Epidermal melanocyte (primary cell): Measurements from ENCODE around the gene VARS1.
"Not testable (repeated sequence)": the region's sequence is repeated elsewhere in the genome, so short reads cannot be mapped to it uniquely, and the experiment has no call there.

Experiments used
- DNase-seq: peaks from one replicate; pipeline ENCODE4 v3.0.0; 2011; ENCODE audit warnings: low spot score; ENCODE audit not compliant: insufficient read length

VARS1 gene

DNA sequence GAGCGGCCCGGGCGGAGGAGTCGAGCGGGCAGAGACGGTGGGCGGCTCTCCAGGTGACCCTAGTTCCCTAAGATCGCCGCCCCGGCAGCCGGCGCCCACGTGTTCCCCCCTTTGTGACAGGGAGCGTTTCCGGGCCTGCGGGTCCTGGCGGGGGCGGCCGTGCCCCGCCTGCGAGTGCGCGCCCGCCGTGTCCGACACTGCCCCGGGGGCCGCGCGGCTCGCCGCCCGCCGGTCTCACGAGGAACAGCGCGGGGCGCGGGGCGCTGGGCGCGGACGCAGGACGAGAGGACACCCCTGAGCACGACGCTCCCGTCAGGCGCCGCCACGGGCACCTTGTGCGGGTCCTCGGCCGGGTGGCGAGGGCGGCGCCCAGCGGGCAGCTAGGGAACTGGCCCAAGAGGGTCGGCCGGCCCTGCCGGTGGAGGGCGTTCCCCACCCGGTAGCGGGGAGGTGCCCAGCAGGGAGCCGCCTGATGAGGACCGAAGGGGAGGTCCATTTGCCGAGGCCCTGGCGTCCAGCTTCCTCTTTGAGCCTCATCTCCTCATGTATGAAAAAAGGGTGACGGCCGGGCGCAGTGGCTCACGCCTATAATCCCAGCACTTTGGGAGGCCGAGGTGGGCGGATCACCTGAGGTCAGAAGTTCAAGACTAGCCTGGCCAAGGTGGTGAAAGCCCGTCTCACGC, at the start of gene VARS1:
Gene VARS1 (minus strand): TSS at position 137 of the 683 bp plus-strand sequence. CDS start 535 bp downstream, outside the sequence.
- peak; percentile 99 for DNase-seq

- DNase-seq: no peak
These were observed 49.0 kb upstream of the VARS1 start for GRCh38 chr6:31844507-31844906.

- no peak for DNase-seq
These were observed 46.5 kb upstream of the VARS1 start for GRCh38 chr6:31842053-31842452.

DNA sequence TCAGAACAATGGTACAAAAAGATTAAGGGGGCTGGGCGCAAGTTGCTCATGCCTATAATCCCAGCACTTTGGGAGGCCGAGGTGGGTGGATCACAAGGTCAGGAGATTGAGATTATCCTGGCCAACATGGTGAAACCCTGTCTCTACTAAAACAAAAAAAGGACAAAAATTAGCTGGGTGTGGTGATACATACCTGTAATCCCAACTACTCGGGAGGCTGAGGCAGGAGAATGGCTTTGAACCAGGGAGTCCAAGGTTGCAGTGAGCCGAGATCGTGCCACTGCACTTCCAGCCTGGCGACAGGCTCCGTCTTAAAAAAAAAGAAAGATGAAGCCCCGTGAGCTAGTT, 44.2 kb upstream of the VARS1 start:
- not testable (repeated sequence) for DNase-seq

DNA sequence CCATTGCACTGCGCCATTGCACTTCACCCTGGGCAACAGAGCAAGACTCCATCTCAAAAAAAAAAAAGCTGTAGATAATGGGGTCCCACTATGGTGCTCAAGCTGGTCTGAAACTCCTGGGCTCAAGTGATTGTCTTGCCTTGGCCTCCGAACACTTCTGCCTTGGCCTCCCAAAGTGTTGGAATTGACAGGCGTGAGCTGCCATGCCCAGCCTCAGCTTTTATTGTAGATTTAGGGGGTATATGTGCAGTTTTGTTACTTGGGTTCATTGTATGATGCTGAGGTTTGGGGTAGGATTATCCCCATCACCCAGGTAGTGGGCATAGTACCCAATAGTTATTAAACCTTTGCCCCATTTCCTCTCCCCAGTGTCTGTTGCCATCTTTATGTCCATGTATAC, 43.4 kb upstream of the VARS1 start:
- no peak for DNase-seq

DNA sequence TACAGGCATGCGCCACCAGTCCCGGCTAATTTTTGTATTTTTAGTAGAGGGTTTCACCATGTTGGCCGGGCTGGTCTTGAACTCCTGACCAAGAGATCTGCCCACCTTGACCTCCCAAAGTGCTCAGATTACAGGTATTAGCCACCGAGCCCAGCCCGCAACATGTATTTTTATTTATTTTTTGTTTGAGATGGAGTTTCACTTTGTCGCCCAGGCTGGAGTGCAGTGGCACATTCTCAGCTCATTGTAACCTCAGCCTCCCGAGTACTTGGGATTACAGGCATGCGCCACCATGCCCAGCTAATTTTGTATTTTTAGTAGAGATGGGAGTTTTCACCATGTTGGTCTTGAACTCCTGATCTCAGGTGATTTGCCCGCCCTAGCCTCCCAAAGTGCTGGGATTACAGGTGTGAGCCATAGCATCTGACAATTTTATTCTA, 42.6 kb upstream of the VARS1 start:
- DNase-seq: not testable (repeated sequence)

- no peak for DNase-seq
These were observed 42.0 kb upstream of the VARS1 start for GRCh38 chr6:31837369-31838113.

GRCh38 chr6:31836474-31837368, 41.2 kb upstream of the VARS1 start:
- no peak for DNase-seq

DNA sequence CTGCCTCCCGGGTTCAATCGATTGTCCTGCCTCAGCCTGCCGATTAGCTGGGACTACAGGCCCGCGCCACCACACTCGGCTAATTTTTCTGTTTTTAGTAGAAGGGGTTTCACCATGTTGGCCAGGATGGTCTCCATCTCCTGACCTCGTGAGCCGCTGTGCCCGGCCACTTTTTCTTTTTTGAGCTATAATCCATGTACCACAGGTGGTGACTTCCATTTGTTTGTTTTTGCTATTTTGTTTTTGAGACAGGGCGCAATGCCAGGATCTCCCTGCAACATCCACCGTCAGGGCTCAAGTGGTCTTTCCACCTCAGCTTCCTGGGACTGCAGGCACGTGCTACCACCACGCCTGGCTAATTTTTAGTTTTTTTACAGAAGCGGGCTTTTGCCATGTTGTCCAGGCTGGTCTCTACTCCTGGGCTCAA, 40.5 kb upstream of the VARS1 start:
- no peak for DNase-seq

DNA sequence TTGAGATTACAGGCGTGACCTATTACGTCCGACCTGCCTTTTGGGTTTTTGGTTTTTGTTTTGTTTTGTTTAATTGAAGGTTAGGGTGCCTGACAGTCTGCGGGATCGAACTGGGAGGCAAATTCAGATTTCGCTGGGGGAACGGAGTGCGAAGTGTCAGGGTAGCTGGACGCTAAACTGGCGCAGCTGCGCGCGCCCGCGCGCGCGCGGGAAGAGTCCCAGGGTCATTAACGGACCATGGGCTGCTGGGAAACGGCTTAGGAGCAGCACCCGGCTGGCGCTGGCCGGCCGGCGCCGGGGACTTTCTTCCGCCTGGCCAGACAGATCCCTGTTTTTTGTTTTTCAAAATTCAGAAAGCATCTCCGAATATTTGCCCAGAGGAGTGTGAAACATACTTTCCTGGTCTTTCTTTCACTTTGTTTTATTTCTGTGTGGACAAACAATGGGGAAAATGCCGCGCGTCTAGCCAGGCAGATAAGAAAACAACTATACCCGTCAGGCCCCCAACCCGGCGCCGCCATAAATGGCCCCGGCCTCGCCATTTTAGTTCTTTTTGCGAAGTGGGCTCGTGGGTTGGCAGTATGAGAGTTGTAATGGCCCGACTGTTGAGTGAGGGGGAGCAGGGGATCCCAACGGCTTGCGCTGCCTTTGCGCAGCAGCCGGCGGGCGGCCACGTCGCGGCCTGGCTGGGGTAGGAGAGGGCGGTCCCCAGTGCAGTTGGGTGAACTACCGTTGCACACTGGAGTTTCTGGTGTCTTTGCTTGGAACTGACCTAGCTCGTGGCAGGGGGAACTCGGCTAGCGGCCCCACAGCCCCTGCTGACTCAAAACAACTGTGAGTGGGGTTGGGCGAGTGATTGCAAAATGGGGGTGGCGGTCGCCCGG, 39.1 kb upstream of the VARS1 start:
- DNase-seq: peak; percentile 93

- DNase-seq: no peak
These were observed 36.0 kb upstream of the VARS1 start for GRCh38 chr6:31831350-31832215.

DNA sequence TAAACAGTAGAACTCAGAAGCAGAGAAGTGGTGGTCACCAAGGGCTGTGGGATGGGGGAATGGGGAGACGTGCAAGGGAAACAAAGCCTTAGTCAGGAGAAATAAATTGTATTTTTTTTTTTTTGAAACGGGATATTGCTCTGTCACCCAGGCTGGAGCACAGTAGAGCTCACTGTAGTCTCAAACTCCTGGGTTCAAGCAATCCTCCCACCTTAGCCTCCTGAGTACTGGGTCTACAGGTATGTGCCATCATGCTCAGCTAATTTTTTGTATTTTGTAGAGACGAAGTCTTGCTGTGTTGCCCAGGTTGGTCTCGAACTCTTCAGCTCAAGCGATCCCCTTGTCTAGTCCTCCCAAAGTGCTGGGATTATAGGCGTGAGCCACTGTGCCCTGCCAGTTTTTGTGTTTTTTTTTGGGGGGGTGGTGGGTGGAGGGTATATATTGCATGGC, 35.4 kb upstream of the VARS1 start:
- no peak for DNase-seq

DNA sequence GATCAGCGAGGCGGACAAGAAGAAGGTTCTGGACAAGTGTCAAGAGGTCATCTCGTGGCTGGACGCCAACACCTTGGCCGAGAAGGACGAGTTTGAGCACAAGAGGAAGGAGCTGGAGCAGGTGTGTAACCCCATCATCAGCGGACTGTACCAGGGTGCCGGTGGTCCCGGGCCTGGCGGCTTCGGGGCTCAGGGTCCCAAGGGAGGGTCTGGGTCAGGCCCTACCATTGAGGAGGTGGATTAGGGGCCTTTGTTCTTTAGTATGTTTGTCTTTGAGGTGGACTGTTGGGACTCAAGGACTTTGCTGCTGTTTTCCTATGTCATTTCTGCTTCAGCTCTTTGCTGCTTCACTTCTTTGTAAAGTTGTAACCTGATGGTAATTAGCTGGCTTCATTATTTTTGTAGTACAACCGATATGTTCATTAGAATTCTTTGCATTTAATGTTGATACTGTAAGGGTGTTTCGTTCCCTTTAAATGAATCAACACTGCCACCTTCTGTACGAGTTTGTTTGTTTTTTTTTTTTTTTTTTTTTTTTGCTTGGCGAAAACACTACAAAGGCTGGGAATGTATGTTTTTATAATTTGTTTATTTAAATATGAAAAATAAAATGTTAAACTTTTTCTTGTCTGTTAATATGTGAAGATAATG, 34.2 kb upstream of the VARS1 start:
- no peak for DNase-seq

DNA sequence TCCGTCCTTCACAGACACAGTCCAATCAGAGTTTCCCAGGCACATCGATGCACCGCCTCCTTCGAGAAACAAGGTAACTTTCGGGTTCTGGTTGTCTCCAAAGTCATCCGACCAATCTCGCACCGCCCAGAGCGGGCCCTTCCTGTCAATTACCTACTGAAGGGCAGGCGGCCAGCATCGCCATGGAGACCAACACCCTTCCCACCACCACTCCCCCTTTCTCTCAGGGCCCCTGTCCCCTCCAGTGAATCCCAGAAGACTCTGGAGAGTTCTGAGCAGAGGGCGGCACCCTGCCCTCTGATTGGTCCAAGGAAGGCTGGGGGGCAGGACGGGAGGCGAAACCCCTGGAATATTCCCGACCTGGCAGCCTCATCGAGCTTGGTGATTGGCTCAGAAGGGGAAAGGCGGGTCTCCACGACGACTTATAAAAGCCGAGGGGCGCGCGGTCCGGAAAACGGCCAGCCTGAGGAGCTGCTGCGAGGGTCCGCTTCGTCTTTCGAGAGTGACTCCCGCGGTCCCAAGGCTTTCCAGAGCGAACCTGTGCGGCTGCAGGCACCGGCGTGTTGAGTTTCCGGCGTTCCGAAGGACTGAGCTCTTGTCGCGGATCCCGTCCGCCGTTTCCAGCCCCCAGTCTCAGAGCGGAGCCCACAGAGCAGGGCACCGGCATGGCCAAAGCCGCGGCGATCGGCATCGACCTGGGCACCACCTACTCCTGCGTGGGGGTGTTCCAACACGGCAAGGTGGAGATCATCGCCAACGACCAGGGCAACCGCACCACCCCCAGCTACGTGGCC, 31.9 kb upstream of the VARS1 start, which contains the start of gene HSPA1B:
Gene HSPA1B (plus strand): TSS at position 453 of the 794 bp plus-strand sequence. CDS start 213 bp downstream, at position 666.
- peak; percentile 95 for DNase-seq

DNA sequence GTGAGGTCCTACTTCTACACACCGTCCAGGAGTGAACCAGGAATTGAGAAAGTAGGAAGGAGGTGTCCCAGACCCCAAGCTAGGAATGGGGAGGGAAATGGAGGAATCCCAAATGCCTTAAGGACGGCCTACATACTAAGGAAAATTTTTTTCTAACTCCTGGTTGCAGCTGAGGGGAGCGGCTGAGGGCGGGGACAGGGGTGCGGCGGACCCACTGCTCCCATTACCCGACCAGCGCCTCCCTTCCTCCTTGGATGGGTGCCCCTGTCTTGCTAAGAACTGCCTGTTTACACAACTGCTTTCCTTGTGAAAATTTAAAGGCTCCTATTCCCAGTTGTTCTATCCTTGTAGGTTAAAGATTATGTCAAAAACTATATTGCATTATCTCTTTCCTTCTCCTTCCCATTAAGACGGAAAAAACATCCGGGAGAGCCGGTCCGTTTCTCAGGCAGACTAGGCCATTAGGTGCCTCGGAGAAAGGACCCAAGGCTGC, 31.3 kb upstream of the VARS1 start:
- DNase-seq: peak; percentile 68

- DNase-seq: no peak
These were observed 30.0 kb upstream of the VARS1 start for GRCh38 chr6:31825553-31825952.

DNA sequence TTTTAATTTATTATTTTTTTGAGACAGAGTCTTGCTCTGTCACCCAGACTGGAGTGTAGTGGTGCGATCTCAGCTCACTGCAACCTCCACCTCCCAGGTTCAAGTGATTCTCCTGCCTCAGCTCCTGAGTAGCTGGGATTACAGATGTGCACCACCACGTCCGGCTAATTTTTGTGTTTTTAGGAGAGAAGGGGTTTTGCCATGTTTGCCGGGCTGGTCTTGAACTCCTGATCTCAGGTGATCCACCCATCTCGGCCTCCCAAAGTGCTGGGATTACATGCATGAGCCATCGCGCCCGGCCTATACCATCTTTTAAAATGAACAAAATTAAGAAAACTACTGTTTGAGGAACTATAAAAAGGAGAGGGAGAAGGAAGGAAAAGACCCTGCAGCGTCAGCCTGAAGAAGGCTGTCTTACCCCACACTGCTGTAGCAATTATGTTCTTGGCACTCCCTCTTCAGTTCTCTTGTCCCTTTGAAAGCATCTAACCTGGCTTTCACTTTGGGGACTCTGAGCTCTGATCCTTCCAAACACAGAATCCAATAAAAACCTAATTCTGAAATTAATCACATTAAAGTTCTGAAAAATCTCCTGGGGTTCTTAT, 28.1 kb upstream of the VARS1 start:
- DNase-seq: not testable (repeated sequence)
